Activated CD4-positive, alpha-beta memory T cell treated with anti-CD3 and anti-CD28 coated beads, Interleukin-2, amount 10 ng/mL, durations not matched to agents 7 days and 5 days (primary cell): ENCODE measurements around the gene PLCB3. TPM values are rescaled to one million over a fixed set of nuclear protein-coding genes. Genes with fewer than 3 reads are reported as not detected.

Experiments used
- CTCF ChIA-PET: fragments of 350-600 bp; sonication (Branson Sonifier 250); formaldehyde crosslinking; loops from one replicate; lab custom pipeline; 2021; ENCODE audit warnings: antibody characterized with exemption, inconsistent platforms; lab: Charles Lee
- POLR2A ChIA-PET: fragments of 350-600 bp; sonication (Branson Sonifier 250); formaldehyde crosslinking; loops from one replicate; lab custom pipeline; 2021; ENCODE audit warnings: antibody characterized with exemption; lab: Charles Lee
- DNase-seq: peaks from one replicate; pipeline ENCODE4 v3.0.0-alpha.2; 2020
- H3K27ac Mint-ChIP-seq: one replicate; pipeline ENCODE4 v1.8.0; 2021; ENCODE audit warnings: mild to moderate bottlenecking, mixed read lengths
- H3K27me3 Mint-ChIP-seq: one replicate; pipeline ENCODE4 v1.8.0; 2021; ENCODE audit warnings: mixed read lengths
- H3K36me3 Mint-ChIP-seq: one replicate; pipeline ENCODE4 v1.8.0; 2021; ENCODE audit warnings: low read depth, mixed read lengths
- H3K4me1 Mint-ChIP-seq: one replicate; pipeline ENCODE4 v1.8.0; 2021; ENCODE audit warnings: mixed read lengths
- H3K4me3 Mint-ChIP-seq: one replicate; pipeline ENCODE4 v1.8.0; 2021; ENCODE audit warnings: mild to moderate bottlenecking, mixed read lengths
- H3K9me3 Mint-ChIP-seq: one replicate; pipeline ENCODE4 v1.8.0; 2021; ENCODE audit warnings: mixed read lengths
- total RNA-seq, 2 experiments: library from RNA; stranded (reverse); gene quantifications; one replicate each; pipeline ENCODE4 v1.2.3, GENCODE V29; 2021

PLCB3 gene
- total RNA-seq, 2 experiments from 2014 or later, result 12.5 to 14.0 TPM

- Mint-ChIP-seq H3K27ac (peak overlapping the region; percentile 96), H3K4me1 (peaks cover 58% of the 10 kb centered on the region), H3K36me3 (peaks cover 77% of the 10 kb centered on the region), H3K4me3 (peak overlapping the region; percentile 51), H3K27me3 (no peaks in the 10 kb centered on the region), H3K9me3 (no peaks in the 10 kb centered on the region)
- no peak for DNase-seq
- ChIA-PET POLR2A (interaction anchor here (1.1 to 11.9 kb wide), 10 partner anchors 12 to 343 kb away, joined by 3 to 275 read pairs (median 48); partner anchors contain the start of genes CATSPERZ, DNAJC4, ESRRA and FKBP2), CTCF (interaction anchor here (5.4 to 7.0 kb wide), 2 partner anchors 23 to 94 kb away, joined by 71 to 154 read pairs; partner anchors contain the start of genes CATSPERZ, ESRRA and STIP1)
Measured at GRCh38 chr11:64208796-64209562, 42.4 kb upstream of the PLCB3 start.

DNA sequence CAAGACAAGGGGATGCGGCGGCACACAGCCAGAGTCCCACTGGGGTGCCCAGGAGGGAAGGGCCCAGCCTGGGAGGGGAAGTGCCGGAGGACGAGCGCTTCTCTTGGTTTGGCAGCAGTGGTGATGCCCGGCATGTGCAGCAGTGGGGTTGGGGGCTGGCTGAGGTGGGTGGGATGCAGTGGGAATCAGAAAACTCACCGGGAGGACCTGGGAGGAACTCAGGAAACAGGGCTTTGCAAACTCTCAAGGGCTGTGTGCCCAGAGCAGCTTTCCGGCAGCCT, 41.8 kb upstream of the PLCB3 start:
- CTCF ChIA-PET, result no interaction called here
- Mint-ChIP-seq H3K27me3 (no peaks in the 10 kb centered on the region), H3K4me1 (peaks cover 53% of the 10 kb centered on the region), H3K9me3 (no peaks in the 10 kb centered on the region), H3K4me3 (no peak overlapping the region), H3K36me3 (peaks cover 74% of the 10 kb centered on the region), H3K27ac (peak overlapping the region; percentile 96)
- POLR2A ChIA-PET, result interaction anchor here (1.2 to 11.9 kb wide), 4 partner anchors 11 to 61 kb away, joined by 3 to 275 read pairs (median 180); partner anchors contain the start of genes NUDT22, STIP1 and TRPT1
- DNase-seq, result no peak

DNA sequence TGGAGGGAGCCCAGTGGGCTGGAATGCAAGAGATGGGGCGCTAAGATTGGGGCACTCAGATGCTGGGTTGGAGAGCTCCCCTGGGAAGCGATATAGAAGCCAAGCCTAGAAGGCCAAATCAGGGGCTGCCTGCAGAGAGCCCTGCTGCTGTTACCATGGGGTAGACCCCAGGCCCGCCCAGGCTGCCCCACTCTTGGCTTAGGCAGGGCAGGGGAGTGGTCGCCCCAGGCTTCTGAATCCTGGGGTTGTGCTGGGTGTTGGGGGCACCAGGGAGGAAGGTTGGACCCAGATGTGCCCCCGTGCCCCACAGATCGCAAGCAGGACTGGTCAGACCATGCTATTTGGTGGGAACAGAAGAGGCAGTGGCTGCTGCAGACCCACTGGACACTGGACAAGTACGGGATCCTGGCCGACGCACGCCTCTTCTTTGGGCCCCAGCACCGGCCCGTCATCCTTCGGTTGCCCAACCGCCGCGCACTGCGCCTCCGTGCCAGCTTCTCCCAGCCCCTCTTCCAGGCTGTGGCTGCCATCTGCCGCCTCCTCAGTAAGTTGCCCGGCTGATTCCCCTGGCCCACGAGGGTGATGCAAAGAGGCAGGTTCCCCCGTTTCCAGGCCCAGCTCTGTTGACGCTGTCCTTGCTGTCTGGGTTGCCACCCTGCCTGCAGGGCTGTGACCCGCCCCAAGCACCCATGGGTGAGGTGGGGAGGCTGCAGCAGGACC, 40.9 kb upstream of the PLCB3 start:
- H3K36me3 Mint-ChIP-seq, result peaks cover 77% of the 10 kb centered on the region
- CTCF ChIA-PET, result interaction anchor here (0.8 kb wide), 1 partner anchor 61 kb away, joined by 4 read pairs; no protein-coding TSS in a partner anchor
- no peak overlapping the region for H3K27ac Mint-ChIP-seq
- POLR2A ChIA-PET, result interaction anchor here (0.5 to 11.9 kb wide), 6 partner anchors 10 to 91 kb away, joined by 3 to 275 read pairs (median 8); partner anchors contain the start of genes FKBP2, NUDT22, STIP1 and TRPT1
- H3K27me3 Mint-ChIP-seq, result no peaks in the 10 kb centered on the region
- H3K4me3 Mint-ChIP-seq, result no peak overlapping the region
- DNase-seq, result no peak
- no peaks in the 10 kb centered on the region for H3K9me3 Mint-ChIP-seq
- H3K4me1 Mint-ChIP-seq, result peaks cover 49% of the 10 kb centered on the region

GRCh38 chr11:64211181-64211872, 40.0 kb upstream of the PLCB3 start:
- Mint-ChIP-seq H3K36me3 (peaks cover 70% of the 10 kb centered on the region), H3K4me1 (peaks cover 40% of the 10 kb centered on the region), H3K4me3 (no peak overlapping the region), H3K27ac (no peak overlapping the region), H3K9me3 (no peaks in the 10 kb centered on the region), H3K27me3 (no peaks in the 10 kb centered on the region)
- POLR2A ChIA-PET, result interaction anchor here (1.3 to 11.9 kb wide), 5 partner anchors 9 to 59 kb away, joined by 3 to 275 read pairs (median 11); partner anchors contain the start of genes FKBP2, NUDT22, STIP1 and TRPT1
- no peak for DNase-seq
- CTCF ChIA-PET, result interaction anchor here (0.8 kb wide), 1 partner anchor 15 kb away, joined by 3 read pairs; the partner anchor contains the start of genes NUDT22 and TRPT1

DNA sequence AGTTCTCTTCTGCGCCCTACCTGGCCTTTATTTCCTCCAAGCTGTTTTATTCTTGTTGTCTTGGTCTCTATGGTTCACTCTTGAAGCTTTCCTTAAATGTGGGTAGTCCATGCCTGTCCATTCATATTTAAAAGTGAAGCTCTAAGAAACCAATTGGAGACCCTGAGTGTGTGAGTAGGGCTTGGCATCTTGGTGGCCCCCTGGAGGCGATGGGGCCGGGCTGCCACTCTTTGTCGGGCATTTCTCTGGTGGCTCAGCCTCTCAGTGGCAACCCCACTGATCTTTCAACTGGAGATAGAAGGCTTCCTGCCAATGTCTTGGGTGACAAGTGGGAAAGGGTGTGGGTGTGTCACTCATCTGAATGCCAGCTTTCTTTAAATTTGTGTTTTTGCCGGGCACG, 34.5 kb upstream of the PLCB3 start:
- CTCF ChIA-PET, result interaction anchor here (0.7 to 1.5 kb wide), 5 partner anchors 12 to 551 kb away, joined by 3 to 5 read pairs (median 4); partner anchors contain the start of gene STIP1
- H3K27ac Mint-ChIP-seq, result no peak overlapping the region
- POLR2A ChIA-PET, result interaction anchor here (14.6 kb wide), 1 partner anchor 9 kb away, joined by 275 read pairs; the partner anchor contains the start of gene FERMT3
- H3K27me3 Mint-ChIP-seq, result no peaks in the 10 kb centered on the region
- H3K4me1 Mint-ChIP-seq, result peaks cover 13% of the 10 kb centered on the region
- DNase-seq, result no peak
- no peaks in the 10 kb centered on the region for H3K9me3 Mint-ChIP-seq
- H3K4me3 Mint-ChIP-seq, result no peak overlapping the region
- H3K36me3 Mint-ChIP-seq, result peaks cover 50% of the 10 kb centered on the region

DNA sequence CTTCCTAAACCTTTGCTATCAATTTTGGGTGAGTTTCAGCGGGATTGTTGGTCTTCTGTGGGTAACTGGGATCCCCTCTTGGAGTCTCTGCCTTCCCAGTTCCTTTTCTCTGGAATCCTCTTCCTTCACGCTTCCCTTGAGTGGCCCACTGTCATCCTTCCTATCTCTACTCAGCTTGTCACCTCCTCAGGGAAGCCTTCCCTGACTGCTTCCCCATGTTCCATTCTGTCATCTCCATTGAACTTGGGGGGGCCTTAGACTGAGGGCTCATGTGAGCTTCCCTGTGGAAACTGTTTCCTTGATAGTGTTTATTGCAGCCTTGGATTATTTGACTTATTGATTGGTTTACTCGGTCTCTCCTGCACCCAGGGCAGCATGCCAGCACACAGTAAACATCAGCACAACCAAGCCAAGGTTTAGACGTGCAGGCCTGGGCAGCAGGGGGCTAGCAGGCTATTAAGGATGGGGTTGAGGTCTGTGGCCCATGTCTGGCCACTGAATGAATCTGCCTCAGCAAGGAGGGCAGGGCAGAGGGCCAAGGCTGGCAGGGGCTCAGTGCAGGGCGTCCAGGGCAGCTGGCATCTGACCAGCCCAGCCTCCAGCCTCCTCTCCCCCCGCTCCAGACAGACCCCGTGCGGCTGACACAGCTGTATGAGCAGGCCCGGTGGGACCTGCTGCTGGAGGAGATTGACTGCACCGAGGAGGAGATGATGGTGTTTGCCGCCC, 32.5 kb upstream of the PLCB3 start:
- ChIA-PET POLR2A (interaction anchor here (1.1 to 14.6 kb wide), 2 partner anchors 11 to 15 kb away, joined by 4 to 275 read pairs; partner anchors contain the start of gene FERMT3), CTCF (no interaction called here)
- Mint-ChIP-seq H3K27me3 (no peaks in the 10 kb centered on the region), H3K27ac (no peak overlapping the region), H3K4me1 (peaks cover 6% of the 10 kb centered on the region), H3K9me3 (no peaks in the 10 kb centered on the region), H3K4me3 (no peak overlapping the region), H3K36me3 (peaks cover 37% of the 10 kb centered on the region)
- DNase-seq, result no peak

DNA sequence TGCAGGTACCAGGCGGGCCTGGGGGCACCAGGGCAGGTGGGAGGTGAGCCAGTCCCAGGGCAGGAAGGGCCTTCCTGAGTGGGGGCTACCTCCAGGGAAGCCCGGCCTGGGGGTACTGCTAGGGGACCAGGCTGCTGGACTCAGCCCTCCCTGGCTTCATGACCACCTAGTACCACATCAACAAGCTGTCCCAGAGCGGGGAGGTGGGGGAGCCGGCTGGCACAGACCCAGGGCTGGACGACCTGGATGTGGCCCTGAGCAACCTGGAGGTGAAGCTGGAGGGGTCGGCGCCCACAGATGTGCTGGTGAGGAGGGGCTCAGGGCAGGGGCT, 32.0 kb upstream of the PLCB3 start:
- H3K4me1 Mint-ChIP-seq, result peaks cover 8% of the 10 kb centered on the region
- CTCF ChIA-PET, result no interaction called here
- H3K9me3 Mint-ChIP-seq, result no peaks in the 10 kb centered on the region
- no peaks in the 10 kb centered on the region for H3K27me3 Mint-ChIP-seq
- POLR2A ChIA-PET, result interaction anchor here (1.1 to 14.6 kb wide), 2 partner anchors 11 to 14 kb away, joined by 4 to 275 read pairs; partner anchors contain the start of gene FERMT3
- no peak for DNase-seq
- H3K4me3 Mint-ChIP-seq, result no peak overlapping the region
- no peak overlapping the region for H3K27ac Mint-ChIP-seq
- peaks cover 32% of the 10 kb centered on the region for H3K36me3 Mint-ChIP-seq

DNA sequence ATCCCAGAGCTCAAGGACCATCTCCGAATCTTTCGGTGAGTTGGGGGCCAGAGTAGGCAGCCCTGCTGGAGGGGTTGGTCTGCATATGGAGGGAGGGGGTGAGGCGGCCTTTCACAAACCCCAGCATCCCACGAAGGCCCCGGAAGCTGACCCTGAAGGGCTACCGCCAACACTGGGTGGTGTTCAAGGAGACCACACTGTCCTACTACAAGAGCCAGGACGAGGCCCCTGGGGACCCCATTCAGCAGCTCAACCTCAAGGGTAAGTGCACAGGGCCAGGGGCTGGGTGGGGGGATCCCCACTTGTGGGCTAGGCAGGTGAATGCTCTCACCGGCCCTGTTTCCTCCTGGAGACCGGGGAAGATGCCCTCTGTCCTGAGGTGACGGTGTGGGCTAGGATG, 31.6 kb upstream of the PLCB3 start:
- Mint-ChIP-seq H3K9me3 (no peaks in the 10 kb centered on the region), H3K4me3 (no peak overlapping the region), H3K27ac (no peak overlapping the region), H3K36me3 (peaks cover 32% of the 10 kb centered on the region), H3K27me3 (no peaks in the 10 kb centered on the region), H3K4me1 (peaks cover 10% of the 10 kb centered on the region)
- DNase-seq, result no peak
- POLR2A ChIA-PET, result interaction anchor here (14.6 kb wide), 1 partner anchor 12 kb away, joined by 275 read pairs; the partner anchor contains the start of gene FERMT3
- CTCF ChIA-PET, result no interaction called here

- H3K27ac Mint-ChIP-seq, result no peak overlapping the region
- H3K36me3 Mint-ChIP-seq, result peaks cover 31% of the 10 kb centered on the region
- POLR2A ChIA-PET, result interaction anchor here (1.6 to 14.6 kb wide), 2 partner anchors 12 to 34 kb away, joined by 4 to 275 read pairs; partner anchors contain the start of genes FERMT3 and STIP1
- no peak overlapping the region for H3K4me3 Mint-ChIP-seq
- no peak for DNase-seq
- no peaks in the 10 kb centered on the region for H3K9me3 Mint-ChIP-seq
- CTCF ChIA-PET, result no interaction called here
- no peaks in the 10 kb centered on the region for H3K27me3 Mint-ChIP-seq
- H3K4me1 Mint-ChIP-seq, result peaks cover 11% of the 10 kb centered on the region
Measured at GRCh38 chr11:64220271-64220670, 31.1 kb upstream of the PLCB3 start.

GRCh38 chr11:64220798-64221197, 30.5 kb upstream of the PLCB3 start:
- ChIA-PET CTCF (no interaction called here), POLR2A (interaction anchor here (1.6 to 14.6 kb wide), 2 partner anchors 13 to 35 kb away, joined by 4 to 275 read pairs; partner anchors contain the start of genes FERMT3 and STIP1)
- H3K4me3 Mint-ChIP-seq, result no peak overlapping the region
- peaks cover 13% of the 10 kb centered on the region for H3K4me1 Mint-ChIP-seq
- H3K36me3 Mint-ChIP-seq, result peaks cover 29% of the 10 kb centered on the region
- no peak for DNase-seq
- no peaks in the 10 kb centered on the region for H3K9me3 Mint-ChIP-seq
- H3K27me3 Mint-ChIP-seq, result no peaks in the 10 kb centered on the region
- H3K27ac Mint-ChIP-seq, result no peak overlapping the region

DNA sequence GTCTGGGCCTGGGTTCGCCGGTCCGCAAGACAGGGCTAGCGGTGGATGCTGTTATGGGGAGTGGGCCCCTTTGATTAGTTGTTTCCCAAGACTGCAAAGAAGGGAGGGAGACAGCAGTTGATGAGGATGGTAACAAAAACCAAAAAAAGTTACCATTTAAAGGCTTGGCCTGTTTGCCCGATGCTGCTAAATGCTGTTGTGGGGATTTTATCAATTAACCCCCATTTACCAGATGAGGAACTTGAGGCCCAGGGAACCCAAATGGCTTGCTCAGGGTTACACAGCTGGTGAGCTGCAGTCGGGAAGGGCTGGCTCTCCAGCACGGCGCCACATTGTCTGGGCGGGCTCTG, 28.7 kb upstream of the PLCB3 start:
- POLR2A ChIA-PET, result interaction anchor here (1.2 to 14.6 kb wide), 6 partner anchors 13 to 95 kb away, joined by 4 to 275 read pairs (median 10); partner anchors contain the start of genes FERMT3, FKBP2, PPP1R14B and PRDX5
- Mint-ChIP-seq H3K27me3 (no peaks in the 10 kb centered on the region), H3K27ac (no peak overlapping the region), H3K4me3 (no peak overlapping the region), H3K9me3 (no peaks in the 10 kb centered on the region), H3K36me3 (peaks cover 27% of the 10 kb centered on the region), H3K4me1 (peaks cover 22% of the 10 kb centered on the region)
- no peak for DNase-seq
- CTCF ChIA-PET, result no interaction called here
